Stimulated activated CD4-positive, alpha-beta T cell treated with anti-CD3 and anti-CD28 coated beads, Interleukin-1b, Interleukin-23, amount 100 ng/mL, for 48 hours (primary cell): ENCODE data around the gene ALCAM.

Source experiments
- DNase-seq: peaks from one replicate; pipeline ENCODE4 v3.0.0-alpha.2; 2020

The ALCAM gene

DNA sequence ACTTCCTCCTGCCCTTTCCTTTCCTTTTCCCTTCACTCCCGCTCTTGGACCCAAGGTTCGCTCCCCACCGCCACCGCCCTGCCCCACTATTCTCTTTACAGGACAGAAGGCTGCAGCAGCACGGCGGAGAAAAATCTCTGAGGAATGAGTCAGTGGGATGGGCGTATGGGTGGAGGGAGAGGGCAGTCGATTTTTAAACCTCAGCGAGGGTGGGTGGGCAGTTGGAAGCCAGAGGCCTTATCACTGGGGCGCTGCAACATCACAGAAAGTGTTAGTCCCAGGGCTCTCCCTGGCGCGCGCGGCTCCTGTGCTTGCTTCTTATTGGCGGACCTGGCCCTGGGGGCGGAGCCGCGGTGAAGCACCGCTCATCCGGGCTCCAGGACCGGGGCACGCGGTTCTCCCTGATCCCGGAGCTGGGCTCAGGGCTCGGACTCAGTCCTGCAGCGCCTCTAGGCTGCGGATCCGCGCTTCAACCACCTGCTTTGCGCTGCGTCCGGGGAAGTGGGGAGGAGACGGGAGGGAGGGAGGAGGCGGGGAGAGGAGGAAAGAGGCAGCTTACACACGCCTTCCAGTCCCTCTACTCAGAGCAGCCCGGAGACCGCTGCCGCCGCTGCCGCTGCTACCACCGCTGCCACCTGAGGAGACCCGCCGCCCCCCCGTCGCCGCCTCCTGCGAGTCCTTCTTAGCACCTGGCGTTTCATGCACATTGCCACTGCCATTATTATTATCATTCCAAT is at the start of gene ALCAM:
Gene ALCAM, plus strand, starts transcription at position 584 of the 737 bp plus-strand sequence.
- peak; percentile 88 for DNase-seq

- DNase-seq = no peak
Observed at GRCh38 chr3:105317841-105318240, 48.9 kb upstream of the ALCAM start.

DNA sequence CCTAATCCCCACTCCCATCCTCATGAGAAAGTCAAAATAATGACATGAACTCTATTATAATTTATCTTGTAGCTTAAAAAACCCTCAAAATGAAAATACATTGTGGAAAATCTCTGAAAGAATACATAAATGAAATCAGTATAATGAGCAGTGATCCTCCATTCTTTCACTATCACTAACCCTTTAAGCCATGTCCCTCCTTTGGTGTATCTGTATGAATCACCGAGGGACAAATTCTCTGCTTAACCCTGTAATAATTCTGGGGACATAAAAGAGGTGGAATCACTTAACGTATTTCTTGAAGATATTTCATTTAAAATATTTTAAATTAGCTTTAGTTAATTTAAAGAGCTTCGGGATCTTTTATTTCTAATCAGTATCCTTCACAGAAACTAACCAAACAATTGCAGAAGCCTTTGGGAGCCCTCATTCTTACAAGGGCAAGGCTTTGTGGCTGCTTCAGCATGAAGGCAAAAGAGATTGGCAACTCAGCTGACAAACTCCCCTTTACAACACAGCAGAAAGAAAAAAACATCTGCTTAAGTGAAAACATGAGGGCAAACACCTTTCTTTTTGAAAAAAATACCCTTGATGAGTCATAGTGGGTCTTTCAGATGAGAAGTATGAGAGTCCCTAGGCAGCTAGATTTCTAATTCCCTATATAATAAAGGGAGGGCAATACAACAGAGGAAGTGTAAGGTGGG is 44.0 kb upstream of the ALCAM start:
- no peak for DNase-seq

GRCh38 chr3:105323274-105323599 is 43.5 kb upstream of the ALCAM start:
- no peak for DNase-seq

GRCh38 chr3:105324951-105325350 is 41.8 kb upstream of the ALCAM start:
- DNase-seq = no peak

- no peak for DNase-seq
Observed at GRCh38 chr3:105327662-105328337, 38.9 kb upstream of the ALCAM start.

DNA sequence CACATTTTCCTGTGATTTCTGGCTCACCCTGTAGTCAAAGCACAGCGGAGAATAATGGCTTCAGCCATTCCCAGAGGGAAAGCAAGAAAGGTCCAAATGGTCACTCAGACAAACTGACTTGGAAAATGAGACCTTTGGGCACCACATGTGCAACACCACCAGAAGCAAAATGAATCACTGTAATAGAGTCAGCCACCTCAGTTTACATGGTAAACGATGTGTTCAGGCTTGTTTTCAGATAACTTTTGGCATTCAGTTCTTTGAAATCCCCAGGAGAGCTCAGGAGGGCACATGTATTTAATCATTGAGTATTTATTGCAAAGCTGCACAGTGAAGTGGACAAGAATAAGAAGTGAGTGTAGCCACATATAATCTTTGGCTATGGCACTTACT is 38.4 kb upstream of the ALCAM start:
- no peak for DNase-seq

DNA sequence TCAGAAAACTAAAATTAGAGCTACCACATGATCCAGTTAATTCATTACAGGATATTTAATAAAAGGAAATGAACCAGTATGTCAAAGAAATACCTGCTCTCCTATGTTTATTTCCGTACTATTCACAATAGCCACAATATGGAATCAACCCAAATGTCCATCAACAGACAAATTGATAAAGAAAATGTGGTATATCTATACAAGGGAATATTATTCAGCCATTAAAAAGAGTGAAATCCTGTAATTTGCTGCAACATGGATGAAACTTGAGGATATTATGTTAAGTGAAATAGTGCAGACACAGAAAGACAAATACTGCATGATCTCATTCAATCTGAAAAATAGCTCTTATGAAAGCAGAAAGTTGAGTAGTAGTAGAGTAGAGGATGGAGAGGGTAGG is 33.7 kb upstream of the ALCAM start:
- no peak for DNase-seq

- no peak for DNase-seq
Observed at GRCh38 chr3:105334138-105334882, 32.4 kb upstream of the ALCAM start.

GRCh38 chr3:105339946-105340345 is 26.8 kb upstream of the ALCAM start:
- DNase-seq = no peak

- no peak for DNase-seq
Observed at GRCh38 chr3:105343991-105344390, 22.7 kb upstream of the ALCAM start.

DNA sequence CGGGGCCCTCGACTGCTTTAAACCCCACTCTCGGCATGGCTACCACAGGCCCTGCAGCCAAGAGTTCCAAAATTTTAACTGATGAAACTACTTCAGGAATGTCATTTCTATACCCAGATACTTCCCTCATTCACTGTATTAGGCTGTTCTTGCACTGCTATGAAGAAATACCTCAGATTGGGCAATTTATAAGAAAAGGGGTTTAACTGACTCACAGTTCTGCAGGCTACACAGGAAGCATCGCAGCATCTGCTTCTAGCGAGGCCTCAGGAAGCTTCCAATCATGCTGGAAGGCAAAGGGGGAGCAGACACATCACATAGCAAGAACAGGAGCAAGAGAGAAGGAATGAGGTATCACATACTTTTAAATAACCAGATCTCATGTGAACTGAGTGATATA is 21.6 kb upstream of the ALCAM start:
- DNase-seq = no peak

DNA sequence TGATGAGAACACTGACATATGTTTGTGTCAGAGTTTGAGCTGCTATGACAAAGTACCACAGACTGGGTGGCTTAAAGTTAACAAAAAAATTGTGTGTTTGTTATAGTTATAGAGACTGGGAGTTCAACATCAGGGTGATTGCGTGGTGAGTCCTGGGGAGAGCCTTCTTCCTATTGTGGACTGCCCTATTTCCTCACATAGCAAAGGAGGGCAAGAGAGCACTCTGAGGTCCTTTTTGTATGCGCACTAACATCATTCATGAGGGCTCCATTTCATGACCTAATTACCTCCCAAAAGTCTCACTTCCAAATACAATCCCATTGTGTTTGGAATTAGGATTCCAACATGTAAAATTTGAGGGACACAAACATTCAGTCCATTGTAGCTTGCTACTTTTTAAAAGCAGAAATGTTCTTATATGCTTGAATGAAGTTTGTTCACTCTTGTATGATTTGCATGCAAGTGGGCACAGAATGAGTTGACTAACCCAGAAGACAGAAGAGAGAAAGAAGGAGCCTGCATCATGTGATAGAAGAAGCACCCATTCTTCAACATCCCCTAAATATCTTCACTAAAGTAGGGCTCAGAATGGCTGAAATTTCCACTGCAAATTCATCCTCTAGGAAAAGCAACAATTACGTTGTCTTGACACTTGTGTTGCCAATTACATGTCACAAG is 18.9 kb upstream of the ALCAM start:
- DNase-seq = no peak

- no peak for DNase-seq
Observed at GRCh38 chr3:105348307-105348706, 18.4 kb upstream of the ALCAM start.

GRCh38 chr3:105349684-105350387 is 16.9 kb upstream of the ALCAM start:
- DNase-seq = no peak

GRCh38 chr3:105351821-105352220 is 14.9 kb upstream of the ALCAM start:
- DNase-seq = no peak

GRCh38 chr3:105352976-105353375 is 13.7 kb upstream of the ALCAM start:
- no peak for DNase-seq

DNA sequence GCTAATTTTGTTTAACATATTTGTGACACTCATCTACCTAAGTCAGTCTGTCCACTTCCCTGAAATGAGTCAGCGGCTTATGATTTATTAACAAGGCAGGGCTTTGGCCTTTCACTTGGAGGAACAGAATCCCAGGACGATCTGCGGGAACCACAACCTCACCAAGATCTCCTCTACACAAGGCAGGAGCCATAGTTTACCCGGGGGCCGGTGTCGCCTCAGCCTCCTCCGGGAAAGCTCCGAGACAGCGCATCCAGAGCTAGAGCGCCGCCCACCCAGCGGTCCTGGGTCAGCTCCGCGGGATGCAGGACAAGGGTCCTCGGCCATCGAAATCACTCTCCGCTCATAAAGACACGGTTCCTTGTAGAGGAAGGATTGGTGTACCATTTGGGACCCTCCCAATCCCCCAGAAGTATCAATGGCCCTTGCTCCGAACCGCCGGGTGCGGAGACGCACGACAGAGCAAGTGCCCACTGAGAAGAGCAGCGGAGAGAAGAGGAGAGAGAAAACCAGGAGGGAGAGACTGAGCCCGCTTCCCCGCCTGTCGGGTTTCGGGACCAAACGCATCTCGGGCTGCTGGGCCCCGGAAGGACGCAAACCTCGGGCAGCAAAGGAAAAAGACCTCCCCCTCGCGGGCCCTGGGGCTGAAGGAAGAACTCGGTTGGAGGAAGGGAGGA is 13.1 kb upstream of the ALCAM start:
- DNase-seq = no peak

DNA sequence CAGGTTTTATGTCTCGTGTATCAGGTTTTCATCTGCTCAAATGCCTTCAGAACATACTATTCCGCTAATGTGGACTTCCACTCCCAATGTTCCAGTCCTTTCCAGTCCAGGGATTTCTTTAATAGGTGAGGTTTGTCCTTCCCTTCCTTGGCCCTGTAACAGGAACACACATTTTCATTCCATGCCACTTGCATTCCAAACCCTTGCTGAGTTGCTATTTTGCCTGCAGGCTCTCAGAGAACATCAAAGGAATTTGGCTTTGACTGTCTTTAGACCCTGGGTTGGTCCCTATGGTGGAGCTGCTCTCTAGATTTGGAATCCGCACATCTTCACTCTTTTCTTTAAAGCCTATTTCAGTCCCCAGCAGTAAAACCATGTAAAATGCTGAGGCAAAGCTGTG is 12.3 kb upstream of the ALCAM start:
- DNase-seq = no peak

DNA sequence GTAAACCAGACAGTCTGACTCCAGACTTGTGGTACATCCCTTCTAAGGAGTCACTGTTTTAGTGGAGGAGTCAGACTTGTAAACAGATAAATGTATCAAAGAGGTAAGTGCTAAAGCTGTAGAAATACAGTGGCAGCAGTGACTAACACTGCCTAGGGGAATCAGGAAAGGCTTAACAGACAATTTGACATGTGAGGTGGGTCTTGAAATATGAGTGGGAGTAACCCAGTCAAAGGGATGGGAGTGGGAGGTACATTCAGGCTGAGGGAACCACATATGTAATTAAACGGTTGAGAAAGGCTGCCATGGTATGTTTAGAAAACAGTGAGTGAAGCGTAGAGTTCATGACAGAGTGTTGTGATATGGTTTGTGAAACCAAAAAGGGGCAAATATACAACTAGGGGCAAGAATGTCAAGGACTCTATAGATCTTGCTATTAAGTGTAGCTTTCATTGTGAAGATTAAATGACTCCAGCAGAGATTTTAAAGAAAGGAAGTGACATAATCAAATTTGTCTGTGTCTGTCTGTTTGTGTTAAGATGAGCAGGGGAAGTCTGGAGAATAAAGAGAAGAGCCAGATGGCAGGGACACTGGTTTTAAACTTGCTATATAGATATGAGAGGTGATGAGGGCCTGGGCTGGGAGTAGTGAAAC is 11.2 kb upstream of the ALCAM start:
- no peak for DNase-seq

DNA sequence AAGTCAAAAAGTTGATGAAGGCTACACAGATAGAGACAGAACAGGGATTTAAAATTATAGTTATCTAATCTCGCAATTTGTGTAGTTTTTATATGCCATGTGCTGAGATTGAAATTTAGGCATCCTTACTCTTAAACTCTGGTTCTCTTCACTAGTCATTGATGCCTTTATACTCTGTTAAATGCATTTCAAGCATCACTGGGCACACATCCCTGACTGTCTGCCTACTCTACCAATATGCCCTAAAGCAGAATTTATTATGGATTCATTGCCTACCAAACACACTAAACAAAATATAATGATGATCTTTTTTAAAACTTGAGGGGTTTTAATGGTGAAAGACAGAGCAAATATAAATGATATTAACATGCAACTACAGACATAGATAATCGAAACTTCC is 10.3 kb upstream of the ALCAM start:
- DNase-seq = no peak
